Dedifferentiated amniotic fluid mesenchymal stem cell (primary cell): ENCODE measurements around the gene PCDHGB2.
"Not testable (repeated sequence)": the region's sequence is repeated elsewhere in the genome, so short reads cannot be mapped to it uniquely, and the experiment has no call there.

Experiments used
- DNase-seq: peaks from one replicate; pipeline ENCODE4 v3.0.0-alpha.2; 2016; ENCODE audit errors: extremely low spot score

The PCDHGB2 gene

DNA sequence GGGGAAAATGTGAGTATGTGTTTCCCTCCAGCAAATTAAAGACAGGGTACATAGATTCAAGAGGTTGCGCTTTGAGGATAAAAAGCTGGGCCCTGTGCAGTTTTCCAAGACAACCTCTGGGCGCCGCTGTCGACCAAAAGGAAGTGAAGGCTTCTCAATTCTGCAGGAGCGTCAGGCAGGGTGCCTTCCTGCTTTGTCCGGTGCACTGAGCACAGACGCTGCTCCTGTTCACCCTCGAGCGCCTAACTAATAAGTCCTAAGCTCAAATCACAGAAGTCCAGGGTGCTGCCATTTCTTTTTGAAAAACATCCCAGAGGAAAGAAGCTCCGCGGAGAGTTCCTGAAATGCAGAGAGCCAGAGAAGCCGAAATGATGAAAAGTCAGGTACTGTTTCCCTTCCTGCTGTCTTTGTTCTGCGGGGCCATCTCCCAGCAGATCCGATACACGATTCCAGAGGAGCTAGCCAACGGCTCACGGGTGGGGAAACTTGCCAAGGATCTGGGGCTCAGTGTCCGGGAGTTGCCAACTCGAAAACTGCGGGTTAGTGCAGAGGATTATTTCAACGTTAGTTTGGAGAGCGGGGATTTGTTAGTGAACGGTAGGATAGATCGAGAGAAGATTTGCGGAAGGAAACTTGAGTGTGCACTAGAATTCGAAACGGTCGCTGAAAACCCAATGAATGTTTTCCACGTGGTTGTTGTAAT is 9.7 kb upstream of the PCDHGB2 start, which contains the start of gene PCDHGB1:
TSS of gene PCDHGB1 (plus strand) at position 183 of the 703 bp plus-strand sequence. CDS start at position 345, 162 bp downstream.
- peak; percentile 43 for DNase-seq

DNA sequence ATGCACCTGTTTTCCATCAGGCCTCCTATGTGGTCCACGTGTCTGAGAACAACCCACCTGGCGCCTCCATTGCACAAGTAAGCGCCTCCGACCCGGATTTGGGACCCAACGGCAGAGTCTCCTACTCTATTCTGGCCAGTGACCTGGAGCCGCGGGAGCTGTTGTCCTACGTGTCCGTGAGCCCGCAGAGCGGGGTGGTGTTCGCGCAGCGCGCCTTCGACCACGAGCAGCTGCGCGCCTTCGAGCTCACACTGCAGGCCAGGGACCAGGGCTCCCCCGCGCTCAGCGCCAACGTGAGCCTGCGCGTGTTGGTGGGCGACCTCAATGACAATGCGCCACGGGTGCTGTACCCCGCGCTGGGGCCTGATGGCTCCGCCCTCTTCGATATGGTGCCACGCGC is 8.2 kb upstream of the PCDHGB2 start:
- DNase-seq = no peak

DNA sequence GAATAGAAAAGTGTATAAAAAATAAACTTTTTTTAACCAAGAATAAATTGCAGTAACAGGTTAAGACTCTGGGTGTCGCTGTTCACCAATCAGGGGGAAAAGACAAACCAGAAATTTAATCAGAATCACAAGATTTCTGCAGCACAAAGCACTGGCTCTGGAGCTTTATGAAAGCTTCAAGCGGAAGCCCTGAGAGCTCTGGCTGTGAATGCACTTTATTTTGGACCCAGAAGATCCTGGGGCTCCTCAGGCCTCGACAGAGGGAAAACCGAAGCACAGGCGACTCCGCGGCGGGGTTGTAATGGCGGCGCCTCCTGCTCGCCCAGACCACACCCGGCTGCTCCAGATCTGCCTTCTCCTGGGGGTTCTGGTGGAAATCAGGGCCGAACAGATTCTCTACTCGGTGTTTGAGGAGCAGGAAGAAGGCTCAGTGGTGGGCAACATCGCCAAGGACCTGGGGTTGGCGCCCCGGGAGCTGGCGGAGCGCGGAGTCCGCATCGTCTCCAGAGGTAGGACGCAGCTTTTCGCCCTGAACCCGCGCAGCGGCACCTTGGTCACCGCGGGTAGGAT is 4.8 kb upstream of the PCDHGB2 start, which contains the start of gene PCDHGA4:
TSS of gene PCDHGA4 (plus strand) at position 122 of the 570 bp plus-strand sequence. CDS start at position 209, 87 bp downstream.
- DNase-seq = no peak

DNA sequence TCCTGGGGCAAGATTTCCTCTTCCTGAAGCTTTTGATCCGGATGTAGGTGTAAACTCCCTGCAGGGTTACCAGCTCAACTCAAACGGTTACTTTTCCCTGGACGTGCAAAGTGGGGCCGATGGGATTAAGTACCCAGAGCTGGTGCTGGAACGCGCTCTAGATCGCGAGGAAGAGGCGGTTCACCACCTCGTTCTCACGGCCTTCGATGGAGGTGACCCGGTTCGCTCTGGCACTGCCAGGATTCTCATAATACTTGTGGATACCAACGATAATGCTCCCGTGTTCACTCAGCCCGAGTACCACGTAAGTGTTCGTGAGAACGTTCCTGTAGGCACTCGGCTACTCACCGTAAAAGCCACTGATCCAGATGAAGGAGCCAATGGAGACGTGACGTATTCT is 4.2 kb upstream of the PCDHGB2 start:
- DNase-seq = no peak

DNA sequence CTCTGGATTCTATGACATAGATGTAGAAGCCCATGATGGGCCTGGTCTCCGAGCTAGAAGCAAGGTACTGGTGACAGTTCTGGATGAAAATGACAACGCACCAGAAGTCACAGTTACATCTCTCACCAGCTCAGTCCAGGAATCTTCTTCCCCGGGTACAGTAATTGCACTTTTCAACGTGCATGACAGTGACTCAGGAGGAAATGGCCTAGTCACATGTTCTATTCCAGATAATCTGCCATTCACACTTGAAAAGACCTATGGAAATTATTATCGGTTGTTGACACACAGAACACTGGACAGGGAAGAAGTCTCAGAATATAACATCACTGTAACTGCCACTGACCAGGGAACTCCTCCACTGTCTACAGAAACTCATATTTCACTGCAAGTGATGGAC is 3.7 kb upstream of the PCDHGB2 start:
- no peak for DNase-seq

DNA sequence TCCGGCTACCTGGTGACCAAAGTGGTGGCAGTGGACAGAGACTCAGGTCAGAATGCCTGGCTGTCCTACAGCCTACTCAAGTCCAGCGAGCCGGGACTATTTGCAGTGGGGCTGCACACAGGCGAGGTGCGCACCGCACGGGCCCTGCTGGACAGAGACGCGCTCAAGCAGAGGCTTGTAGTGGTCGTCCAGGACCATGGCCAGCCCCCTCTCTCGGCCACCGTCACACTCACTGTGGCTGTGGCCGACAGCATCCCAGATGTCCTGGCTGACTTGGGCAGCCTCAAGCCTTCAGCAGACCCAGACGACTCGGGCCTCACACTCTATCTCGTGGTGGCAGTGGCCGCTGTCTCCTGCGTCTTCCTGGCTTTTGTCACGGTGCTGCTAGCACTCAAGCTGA is 2.8 kb upstream of the PCDHGB2 start:
- no peak for DNase-seq

DNA sequence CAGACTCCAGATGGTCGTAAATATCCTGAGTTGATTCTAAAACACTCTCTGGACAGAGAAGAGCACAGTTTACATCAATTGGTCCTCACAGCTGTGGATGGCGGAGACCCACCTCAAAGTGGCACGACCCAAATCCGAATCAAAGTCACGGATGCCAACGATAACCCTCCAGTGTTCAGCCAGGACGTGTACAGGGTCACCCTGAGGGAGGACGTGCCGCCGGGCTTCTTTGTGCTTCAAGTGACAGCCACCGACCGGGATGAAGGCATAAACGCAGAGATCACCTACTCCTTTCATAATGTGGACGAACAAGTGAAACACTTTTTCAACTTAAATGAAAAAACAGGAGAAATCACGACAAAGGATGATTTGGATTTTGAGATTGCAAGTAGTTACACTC is 891 bp downstream of the PCDHGB2 start:
- DNase-seq = no peak

DNA sequence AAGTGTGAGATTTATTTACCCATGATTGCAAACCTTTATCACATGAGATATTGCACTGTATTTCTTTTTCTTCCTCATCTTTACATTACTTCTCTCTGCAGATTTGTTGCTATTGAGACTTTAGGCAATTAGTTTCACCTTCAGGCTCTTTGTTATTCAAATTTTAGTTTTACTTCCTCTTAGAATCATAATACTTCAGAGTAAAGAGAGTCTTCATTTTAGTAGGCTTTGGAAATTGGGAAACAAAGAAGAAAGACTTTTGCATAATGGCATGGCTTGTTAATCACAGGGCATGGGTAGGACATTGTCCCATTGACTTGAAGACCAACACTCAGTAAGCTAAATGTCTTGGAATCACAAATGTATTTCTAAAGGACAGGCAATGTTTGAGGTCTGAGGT is 2.9 kb downstream of the PCDHGB2 start:
- no peak for DNase-seq

DNA sequence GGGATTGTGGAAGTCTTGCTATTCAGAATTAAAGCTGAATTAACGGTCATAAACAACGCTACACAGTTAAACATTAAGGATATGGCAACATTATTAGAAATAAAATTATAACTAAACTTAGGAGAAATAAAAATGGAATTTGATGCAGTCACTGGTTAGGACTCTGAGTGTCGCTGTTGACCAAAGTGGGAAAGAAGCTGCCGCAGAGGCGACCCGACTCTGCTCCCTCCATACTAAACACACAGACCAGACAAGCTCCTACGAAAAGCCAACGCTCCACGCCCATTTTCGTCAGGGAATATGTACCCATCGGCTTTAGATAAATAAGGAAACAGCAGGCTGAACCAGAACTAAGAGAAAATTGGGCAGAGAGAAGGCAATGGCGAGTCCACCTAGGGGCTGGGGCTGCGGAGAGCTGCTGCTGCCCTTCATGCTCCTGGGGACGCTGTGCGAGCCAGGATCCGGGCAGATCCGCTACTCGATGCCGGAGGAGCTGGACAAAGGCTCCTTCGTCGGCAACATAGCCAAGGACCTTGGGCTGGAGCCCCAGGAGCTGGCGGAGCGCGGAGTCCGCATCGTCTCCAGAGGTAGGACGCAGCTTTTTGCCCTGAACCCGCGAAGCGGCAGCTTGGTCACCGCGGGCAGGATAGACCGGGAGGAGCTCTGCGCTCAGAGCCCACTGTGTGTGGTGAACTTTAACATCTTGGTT is 4.3 kb downstream of the PCDHGB2 start, which contains the start of gene PCDHGA5:
TSS of gene PCDHGA5 (plus strand) at position 211 of the 709 bp plus-strand sequence. CDS start at position 380, 169 bp downstream.
- no peak for DNase-seq

DNA sequence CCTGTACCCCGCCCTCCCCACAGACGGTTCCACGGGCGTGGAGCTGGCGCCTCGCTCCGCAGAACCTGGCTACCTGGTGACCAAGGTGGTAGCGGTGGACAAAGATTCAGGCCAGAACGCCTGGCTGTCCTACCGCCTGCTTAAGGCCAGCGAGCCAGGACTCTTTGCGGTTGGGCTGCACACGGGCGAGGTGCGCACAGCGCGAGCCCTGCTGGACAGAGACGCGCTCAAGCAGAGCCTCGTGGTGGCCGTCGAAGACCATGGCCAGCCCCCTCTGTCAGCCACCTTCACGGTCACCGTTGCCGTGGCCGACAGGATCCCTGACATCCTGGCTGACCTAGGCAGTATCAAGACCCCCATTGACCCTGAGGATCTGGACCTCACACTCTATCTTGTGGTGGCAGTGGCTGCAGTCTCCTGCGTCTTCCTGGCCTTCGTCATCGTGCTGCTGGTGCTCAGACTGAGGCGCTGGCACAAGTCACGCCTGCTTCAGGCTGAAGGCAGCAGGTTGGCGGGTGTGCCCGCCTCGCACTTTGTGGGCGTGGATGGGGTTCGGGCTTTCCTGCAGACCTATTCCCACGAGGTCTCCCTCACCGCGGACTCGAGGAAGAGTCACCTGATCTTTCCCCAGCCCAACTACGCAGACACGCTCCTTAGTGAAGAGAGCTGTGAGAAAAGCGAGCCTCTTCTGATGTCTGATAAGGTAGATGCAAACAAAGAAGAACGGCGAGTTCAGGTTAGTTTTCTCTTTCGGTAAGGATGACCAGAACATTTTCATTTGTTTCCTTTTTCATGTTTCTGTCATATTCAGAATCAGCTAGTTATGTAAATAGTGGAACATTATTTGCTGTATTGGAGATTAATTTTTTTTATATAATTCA is 6.5 kb downstream of the PCDHGB2 start:
- DNase-seq = no peak

DNA sequence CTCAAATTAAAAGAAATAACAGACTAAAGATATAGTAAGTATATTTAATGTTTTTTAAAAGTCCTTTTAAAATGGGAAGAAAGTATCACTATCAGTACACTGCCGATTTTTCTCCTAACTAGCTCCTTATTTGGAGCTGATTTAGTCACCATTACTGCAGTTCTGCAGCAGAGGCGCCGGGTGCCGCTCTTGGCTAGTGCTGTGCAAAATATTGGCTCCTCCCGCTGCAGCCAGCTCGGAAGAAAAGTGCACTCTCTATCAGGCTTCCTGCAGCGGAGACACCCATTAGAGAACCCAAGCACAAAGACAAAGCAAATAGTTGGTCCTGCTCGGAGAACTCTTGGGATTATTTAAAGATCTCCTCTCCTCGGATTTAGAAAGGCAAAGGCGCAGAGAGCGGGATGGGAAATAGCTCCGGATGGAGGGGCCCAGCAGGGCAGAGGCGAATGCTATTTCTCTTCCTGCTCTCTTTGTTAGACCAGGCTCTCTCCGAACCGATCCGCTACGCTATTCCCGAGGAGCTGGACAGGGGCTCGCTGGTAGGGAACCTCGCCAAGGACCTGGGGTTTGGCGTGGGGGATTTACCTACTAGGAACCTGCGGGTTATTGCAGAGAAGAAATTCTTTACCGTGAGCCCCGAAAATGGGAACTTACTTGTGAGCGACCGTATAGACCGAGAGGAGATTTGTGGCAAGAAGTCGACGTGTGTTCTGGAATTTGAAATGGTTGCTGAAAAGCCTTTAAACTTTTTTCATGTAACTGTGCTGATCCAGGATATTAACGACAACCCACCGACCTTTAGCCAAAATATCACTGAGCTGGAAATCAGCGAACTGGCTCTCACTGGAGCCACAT is 10.4 kb downstream of the PCDHGB2 start, which contains the start of gene PCDHGB3:
TSS of gene PCDHGB3 (plus strand) at position 249 of the 855 bp plus-strand sequence. CDS start at position 402, 153 bp downstream.
- DNase-seq = no peak

DNA sequence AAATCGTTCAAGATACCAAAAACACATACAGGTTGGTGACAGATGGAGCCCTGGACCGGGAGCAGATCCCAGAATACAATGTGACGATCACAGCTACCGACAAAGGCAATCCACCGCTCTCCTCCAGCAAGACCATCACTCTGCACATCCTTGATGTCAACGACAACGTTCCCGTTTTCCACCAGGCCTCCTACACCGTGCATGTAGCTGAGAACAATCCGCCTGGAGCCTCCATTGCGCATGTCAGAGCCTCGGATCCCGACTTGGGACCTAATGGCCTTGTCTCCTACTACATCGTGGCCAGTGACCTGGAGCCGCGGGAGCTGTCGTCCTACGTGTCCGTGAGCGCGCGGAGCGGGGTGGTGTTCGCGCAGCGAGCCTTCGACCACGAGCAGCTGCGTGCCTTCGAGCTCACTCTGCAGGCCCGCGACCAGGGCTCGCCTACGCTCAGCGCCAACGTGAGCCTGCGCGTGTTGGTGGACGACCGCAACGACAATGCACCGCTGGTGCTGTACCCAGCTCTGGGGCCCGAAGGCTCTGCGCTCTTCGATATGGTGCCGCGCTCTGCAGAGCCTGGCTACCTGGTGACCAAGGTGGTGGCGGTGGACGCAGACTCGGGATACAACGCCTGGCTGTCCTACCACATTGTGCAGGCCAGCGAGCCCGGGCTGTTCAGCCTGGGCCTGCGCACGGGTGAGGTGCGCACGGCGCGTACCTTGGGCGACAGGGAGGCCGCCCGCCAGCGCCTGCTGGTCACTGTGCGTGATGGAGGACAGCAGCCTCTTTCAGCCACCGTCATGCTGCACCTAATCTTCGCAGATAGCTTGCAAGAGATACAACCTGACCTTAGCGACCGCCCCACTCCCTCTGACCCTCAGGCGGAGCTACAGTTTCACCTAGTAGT is 12.0 kb downstream of the PCDHGB2 start:
- DNase-seq = no peak

DNA sequence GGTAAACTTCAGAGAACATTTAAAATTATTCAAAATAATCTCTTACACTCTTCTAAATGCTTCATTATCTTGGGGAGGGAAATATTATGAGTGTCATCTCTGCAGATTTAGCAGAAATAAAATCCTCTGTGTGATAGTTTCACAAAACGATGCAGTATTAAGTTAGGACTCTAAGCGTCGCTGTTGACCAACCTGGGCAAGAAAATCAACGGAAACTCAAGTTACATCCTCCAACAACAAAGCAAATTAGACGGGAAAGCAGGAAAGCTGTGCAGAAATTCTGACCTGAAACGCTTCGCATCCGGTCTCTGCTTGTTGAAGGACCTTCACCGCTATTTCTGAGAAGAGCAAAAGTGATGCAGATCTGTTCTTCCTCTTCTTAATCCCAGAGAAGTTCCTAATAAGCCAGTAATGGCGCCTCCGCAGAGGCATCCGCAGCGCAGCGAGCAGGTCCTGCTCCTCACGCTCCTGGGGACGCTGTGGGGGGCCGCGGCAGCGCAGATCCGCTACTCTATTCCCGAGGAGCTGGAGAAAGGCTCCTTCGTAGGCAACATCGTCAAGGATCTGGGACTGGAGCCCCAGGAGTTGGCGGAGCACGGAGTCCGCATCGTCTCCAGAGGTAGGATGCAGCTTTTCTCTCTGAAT is 14.0 kb downstream of the PCDHGB2 start, which contains the start of gene PCDHGA6:
TSS of gene PCDHGA6 (plus strand) at position 219 of the 645 bp plus-strand sequence. CDS start at position 412, 193 bp downstream.
- DNase-seq = peak; percentile 39

DNA sequence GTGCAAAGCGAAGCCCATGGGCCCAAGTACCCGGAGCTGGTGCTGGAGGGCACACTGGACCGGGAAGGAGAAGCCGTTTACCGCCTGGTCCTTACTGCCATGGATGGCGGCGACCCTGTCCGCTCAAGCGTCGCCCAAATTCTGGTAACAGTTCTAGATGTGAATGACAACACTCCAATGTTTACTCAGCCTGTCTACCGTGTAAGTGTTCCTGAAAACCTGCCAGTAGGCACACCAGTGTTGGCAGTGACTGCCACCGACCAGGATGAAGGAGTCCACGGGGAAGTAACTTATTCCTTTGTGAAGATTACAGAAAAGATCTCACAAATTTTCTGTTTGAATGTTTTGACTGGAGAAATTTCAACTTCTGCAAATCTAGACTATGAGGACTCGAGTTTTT is 14.8 kb downstream of the PCDHGB2 start:
- no peak for DNase-seq

DNA sequence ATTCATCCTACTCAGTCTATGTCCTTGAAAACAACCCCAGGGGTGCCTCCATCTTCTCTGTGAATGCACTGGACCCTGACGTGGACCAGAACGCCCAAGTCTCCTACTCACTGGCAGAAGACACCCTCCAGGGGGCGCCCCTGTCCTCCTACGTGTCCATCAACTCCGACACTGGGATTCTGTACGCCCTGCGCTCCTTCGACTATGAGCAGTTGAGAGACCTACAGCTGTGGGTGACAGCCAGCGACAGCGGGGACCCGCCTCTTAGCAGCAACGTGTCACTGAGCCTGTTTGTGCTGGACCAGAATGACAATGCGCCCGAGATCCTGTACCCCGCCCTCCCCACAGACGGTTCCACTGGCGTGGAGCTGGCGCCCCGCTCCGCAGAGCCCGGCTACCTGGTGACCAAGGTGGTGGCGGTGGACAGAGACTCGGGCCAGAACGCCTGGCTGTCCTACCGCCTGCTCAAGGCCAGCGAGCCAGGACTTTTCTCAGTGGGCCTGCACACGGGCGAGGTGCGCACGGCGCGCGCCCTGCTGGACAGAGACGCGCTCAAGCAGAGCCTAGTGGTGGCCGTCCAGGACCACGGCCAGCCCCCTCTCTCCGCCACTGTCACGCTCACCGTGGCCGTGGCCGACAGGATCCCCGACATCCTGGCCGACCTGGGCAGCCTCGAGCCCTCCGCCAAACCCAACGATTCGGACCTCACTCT is 15.8 kb downstream of the PCDHGB2 start:
- DNase-seq = not testable (repeated sequence)

DNA sequence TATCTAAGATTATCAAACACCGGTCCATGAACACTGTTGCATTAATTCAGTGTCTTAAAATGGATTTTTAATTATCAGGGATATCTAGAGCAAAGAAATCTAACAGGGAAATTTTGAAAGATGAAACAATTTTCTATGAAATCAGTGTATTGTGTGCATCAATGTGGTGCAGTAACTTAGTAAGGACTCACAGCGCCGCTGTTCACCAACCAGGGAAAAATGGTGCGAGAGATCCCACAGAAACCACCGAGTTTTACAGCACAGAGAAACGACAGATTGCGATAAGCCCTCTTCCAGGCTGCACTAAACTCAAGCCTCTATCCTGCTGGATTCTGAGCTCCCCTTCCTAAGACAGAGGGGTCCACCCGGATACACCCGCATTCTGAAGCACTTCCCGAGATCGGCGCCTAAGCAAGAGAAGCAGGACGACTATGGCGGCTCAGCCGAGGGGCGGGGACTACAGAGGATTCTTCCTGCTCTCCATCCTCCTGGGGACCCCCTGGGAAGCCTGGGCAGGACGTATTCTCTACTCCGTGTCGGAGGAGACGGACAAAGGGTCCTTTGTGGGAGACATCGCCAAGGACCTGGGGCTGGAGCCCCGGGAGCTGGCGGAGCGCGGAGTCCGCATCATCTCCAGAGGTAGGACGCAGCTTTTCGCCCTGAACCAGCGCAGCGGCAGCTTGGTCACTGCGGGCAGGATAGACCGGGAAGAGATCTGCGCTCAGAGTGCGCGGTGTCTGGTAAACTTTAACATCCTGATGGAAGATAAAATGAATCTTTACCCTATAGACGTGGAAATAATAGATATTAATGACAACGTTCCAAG is 22.9 kb downstream of the PCDHGB2 start, which contains the start of gene PCDHGA7:
TSS of gene PCDHGA7 (plus strand) at position 274 of the 826 bp plus-strand sequence. CDS start at position 432, 158 bp downstream.
- no peak for DNase-seq

DNA sequence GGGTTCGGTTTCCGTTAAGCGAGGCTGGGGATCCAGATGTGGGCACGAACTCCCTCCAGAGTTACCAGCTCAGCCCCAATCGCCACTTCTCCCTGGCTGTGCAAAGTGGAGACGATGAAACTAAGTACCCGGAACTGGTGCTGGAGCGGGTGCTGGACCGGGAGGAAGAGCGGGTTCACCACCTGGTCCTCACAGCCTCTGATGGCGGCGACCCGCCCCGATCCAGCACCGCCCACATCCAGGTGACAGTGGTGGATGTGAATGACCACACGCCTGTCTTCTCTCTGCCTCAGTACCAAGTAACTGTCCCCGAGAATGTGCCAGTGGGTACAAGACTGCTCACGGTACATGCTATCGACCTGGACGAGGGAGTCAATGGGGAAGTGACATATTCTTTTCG is 23.6 kb downstream of the PCDHGB2 start:
- DNase-seq = no peak
